OCI-LY7 (cell line): ENCODE measurements around the gene FOXL3.

Experiments
- CTCF ChIP-seq: fragments of 200-600 bp; sonication (generic); conservative IDR thresholded peaks from 2 replicates; pipeline ENCODE4 v1.5.1; 2014; ENCODE audit warnings: mild to moderate bottlenecking, antibody characterized with exemption, low read length, moderate library complexity, mixed read lengths
- EZH2phosphoT487 ChIP-seq: fragments of 200-600 bp; sonication (generic); IDR thresholded peaks from 2 replicates; pipeline ENCODE4 v1.6.1; 2018; ENCODE audit warnings: low read depth, borderline replicate concordance, mild to moderate bottlenecking, mixed run types, antibody characterized with exemption, low read length, moderate library complexity, mixed read lengths

- TF ChIP-seq CTCF, result no peak
- TF ChIP-seq EZH2phosphoT487, result no peak
Observed at GRCh38 chr7:299169-299568, 9.2 kb downstream of the FOXL3 start.
